ENCODE results near the gene SMYD2. TPM values are rescaled to one million over a fixed set of nuclear protein-coding genes. Genes with fewer than 3 reads are reported as not detected.

The SMYD2 gene
- total RNA-seq, 6 experiments from 2014 or later, result 14.5 to 45.2 (median 24.1) TPM

DNA sequence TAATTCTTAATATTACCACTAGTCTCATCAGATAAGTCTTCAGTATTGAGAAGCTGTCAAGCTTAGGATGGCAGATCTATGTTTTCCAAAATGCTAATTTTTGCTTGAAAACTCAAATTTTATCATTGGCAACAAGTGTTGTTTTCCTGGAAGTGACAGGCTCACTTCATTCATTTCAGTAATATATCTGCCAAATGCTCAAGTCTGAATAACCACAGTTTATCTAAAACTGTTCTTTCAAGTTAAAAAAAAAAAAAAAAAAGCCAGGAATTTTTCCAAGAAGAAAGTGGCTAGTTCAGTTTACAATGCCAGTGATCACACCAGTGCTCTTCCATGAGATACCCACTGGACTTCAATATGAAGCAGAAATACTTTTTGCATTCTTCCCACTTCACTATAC is 20.6 kb downstream of the SMYD2 start:
- DNase-seq (no peak), ATAC-seq (no peak)
- no peaks in the 10 kb centered on the region for H3K9me3 ChIP-seq
- H3K36me3 ChIP-seq, result no peaks in the 10 kb centered on the region
- no peaks in the 10 kb centered on the region for H3K4me1 ChIP-seq
- no peak overlapping the region for H3K27ac ChIP-seq
- intact Hi-C loops (cut with DNase I), result no loop called here
- H3K4me3 ChIP-seq, result no peak overlapping the region
- H3K27me3 ChIP-seq, result no peaks in the 10 kb centered on the region
- TF ChIP-seq, protein P1, sequence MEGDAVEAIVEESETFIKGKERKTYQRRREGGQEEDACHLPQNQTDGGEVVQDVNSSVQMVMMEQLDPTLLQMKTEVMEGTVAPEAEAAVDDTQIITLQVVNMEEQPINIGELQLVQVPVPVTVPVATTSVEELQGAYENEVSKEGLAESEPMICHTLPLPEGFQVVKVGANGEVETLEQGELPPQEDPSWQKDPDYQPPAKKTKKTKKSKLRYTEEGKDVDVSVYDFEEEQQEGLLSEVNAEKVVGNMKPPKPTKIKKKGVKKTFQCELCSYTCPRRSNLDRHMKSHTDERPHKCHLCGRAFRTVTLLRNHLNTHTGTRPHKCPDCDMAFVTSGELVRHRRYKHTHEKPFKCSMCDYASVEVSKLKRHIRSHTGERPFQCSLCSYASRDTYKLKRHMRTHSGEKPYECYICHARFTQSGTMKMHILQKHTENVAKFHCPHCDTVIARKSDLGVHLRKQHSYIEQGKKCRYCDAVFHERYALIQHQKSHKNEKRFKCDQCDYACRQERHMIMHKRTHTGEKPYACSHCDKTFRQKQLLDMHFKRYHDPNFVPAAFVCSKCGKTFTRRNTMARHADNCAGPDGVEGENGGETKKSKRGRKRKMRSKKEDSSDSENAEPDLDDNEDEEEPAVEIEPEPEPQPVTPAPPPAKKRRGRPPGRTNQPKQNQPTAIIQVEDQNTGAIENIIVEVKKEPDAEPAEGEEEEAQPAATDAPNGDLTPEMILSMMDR (IDR thresholded peaks at IDR 0.05), result no peak
- TF ChIP-seq POLR2A (IDR thresholded peaks at IDR 0.05), result no peak

DNA sequence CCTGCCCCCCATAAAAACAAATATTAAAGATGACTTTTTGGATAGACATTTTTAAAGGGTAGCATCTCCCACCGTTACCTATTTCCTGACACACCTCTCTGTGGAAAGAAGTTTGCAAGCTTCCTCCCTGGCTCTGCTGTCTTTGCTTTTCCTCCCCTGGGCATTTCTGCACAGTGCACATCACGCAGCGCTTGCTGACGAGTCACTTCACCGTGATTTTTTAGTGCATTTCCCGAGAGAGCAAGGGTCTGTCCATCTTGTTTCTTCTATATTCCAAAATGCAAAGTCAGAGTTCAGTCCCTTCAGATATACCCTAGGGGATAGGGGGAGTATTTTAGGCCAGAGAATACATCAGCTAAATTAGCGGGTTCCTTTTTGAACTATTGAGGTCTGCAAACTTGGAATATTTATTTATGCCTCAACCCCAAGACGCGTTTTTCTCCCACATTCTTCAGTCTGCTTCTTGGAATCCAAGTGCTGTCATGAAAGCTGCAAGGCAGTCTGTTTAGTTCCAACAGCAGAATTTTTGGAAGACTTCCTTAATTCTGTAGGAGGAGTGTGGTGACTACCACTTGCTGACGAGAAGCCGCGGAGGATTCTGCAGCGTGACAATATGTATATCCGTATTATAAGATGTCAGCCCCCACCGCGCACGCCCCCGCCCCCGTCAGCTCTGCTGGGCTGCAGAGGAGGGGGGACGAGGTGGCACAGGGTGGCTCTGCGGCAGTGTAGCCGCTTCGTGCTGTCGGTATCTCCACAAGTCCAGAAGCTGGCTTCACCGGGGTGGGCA is 22.4 kb downstream of the SMYD2 start:
- Histone ChIP-seq H3K36me3 (no peaks in the 10 kb centered on the region), H3K4me3 (no peak overlapping the region), H3K27me3 (no peaks in the 10 kb centered on the region), H3K27ac (no peak overlapping the region), H3K4me1 (no peaks in the 10 kb centered on the region), H3K9me3 (no peaks in the 10 kb centered on the region)
- TF ChIP-seq, protein P1 (IDR thresholded peaks at IDR 0.05), result no peak
- TF ChIP-seq POLR2A (IDR thresholded peaks at IDR 0.05), result no peak
- no peak for ATAC-seq
- intact Hi-C loops (cut with DNase I), result no loop called here
- DNase-seq, result no peak
- 85% methylated on average over 19 of the region's 25 CpGs for WGBS (ENCODE audit: insufficient coverage, low coverage, low lambda C conversion rate, missing lambda C conversion rate)

DNA sequence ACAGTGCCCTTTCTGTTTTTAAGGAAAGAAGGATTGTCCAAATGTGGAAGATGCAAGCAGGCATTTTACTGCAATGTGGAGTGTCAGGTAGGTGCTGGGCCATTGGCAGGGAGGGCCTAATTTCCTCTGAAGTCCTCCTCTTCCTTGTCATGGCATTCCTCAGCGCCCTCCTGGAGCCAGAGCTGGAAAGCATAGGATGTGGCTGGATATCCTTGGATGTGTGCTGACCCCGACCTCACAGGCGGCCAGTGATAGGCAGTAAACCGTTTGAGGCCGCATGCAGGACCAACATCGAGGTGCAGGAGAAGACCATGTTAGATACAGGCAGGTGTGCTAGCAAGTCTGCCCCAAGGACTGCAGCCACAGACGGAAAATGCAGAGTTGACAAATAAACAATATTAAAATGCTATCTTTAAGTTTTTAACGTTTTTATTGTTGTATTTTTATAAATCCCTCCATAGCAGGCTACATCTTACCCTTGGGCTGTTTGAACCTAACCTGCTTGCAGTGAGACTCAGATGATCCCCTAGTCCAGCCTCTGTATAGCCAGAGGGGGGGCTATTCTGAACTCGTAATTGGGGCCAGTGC is 24.3 kb downstream of the SMYD2 start:
- H3K9me3 ChIP-seq, result no peaks in the 10 kb centered on the region
- ATAC-seq (no peak), DNase-seq (no peak)
- intact Hi-C loops (cut with DNase I), result no loop called here
- WGBS (ENCODE audit: insufficient coverage, low coverage, low lambda C conversion rate, missing lambda C conversion rate), result 87% methylated on average over 3 of the region's 9 CpGs
- no peaks in the 10 kb centered on the region for H3K36me3 ChIP-seq
- no peak overlapping the region for H3K4me3 ChIP-seq
- no peak overlapping the region for H3K27ac ChIP-seq
- no peaks in the 10 kb centered on the region for H3K27me3 ChIP-seq
- no peaks in the 10 kb centered on the region for H3K4me1 ChIP-seq
- TF ChIP-seq, protein P1 (IDR thresholded peaks at IDR 0.05), result no peak
- no peak for TF ChIP-seq POLR2A (IDR thresholded peaks at IDR 0.05)

DNA sequence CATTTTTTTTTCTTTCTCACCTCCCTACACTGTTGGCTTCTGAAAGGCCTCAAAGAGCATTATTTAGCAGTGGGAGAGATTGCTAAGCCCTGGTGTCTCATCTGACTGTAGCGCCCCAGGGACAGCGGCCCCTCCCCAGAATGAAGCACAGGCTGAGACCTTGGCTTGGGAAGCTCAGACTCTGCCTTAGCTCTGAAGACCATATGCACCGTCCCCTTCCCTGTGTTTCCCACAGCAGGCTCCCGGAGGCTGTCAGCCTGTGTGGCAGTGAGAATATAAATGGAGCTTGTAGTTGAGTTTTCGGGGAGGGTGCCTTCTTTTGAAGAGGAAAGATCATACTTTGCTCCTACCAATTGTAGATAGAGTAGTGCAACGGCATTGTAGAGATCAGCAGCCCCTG is 25.3 kb downstream of the SMYD2 start:
- WGBS (ENCODE audit: insufficient coverage, low coverage, low lambda C conversion rate, missing lambda C conversion rate), result 70% methylated on average over 2 of the region's 6 CpGs
- no peak overlapping the region for H3K4me3 ChIP-seq

More for the DNA sequence above, 25.3 kb downstream of the SMYD2 start:
- no peaks in the 10 kb centered on the region for H3K27me3 ChIP-seq
- no peak overlapping the region for H3K27ac ChIP-seq
- TF ChIP-seq, protein P1 (IDR thresholded peaks at IDR 0.05), result no peak
- TF ChIP-seq POLR2A (IDR thresholded peaks at IDR 0.05), result no peak
- H3K36me3 ChIP-seq, result no peaks in the 10 kb centered on the region
- H3K4me1 ChIP-seq, result no peaks in the 10 kb centered on the region
- ATAC-seq (no peak), DNase-seq (no peak)
- intact Hi-C loops (cut with DNase I), result no loop called here
- H3K9me3 ChIP-seq, result no peaks in the 10 kb centered on the region
